ENCODE results near the gene ZNF222.
A peak's percentile ranks its signal among the peaks of the same experiment; 100 is the strongest.

ZNF222 gene

GRCh38 chr19:44025217-44025936 lies at the start of gene ZNF222:
Gene ZNF222, plus strand, starts transcription at chr19:44025379. Its CDS starts 58 bp downstream, at chr19:44025437.
- Mint-ChIP-seq H3K27me3 (no peaks in the 10 kb centered on the region), H3K4me3 (peak within 1 kb of the TSS; percentile 98), H3K27ac (peak within 1 kb of the TSS; percentile 79), H3K36me3 (peaks cover 41% of the 10 kb centered on the region), H3K9me3 (peaks cover 22% of the 10 kb centered on the region), H3K4me1 (peaks cover 19% of the 10 kb centered on the region)
- DNase-seq (ENCODE audit: low spot score in 2 of 2): peak; percentile 51 to 54
- ATAC-seq (ENCODE audit: low read depth): peak; percentile 100

GRCh38 chr19:43976732-43977131 lies 48.4 kb upstream of the ZNF222 start:
- no peaks in the 10 kb centered on the region for H3K4me1 Mint-ChIP-seq
- no peak overlapping the region for H3K4me3 Mint-ChIP-seq
- no peak for ATAC-seq (ENCODE audit: low read depth)
- H3K9me3 Mint-ChIP-seq: peaks cover 24% of the 10 kb centered on the region
- DNase-seq (ENCODE audit: low spot score in 2 of 2): no peak
- H3K27ac Mint-ChIP-seq: no peak overlapping the region
- H3K36me3 Mint-ChIP-seq: peaks cover 5% of the 10 kb centered on the region
- no peaks in the 10 kb centered on the region for H3K27me3 Mint-ChIP-seq

GRCh38 chr19:43983544-43983911 lies 41.7 kb upstream of the ZNF222 start:
- Mint-ChIP-seq H3K4me3 (peak overlapping the region; percentile 96), H3K9me3 (peaks cover under 1% of the 10 kb centered on the region), H3K27me3 (no peaks in the 10 kb centered on the region), H3K27ac (no peak overlapping the region), H3K36me3 (peaks cover 8% of the 10 kb centered on the region), H3K4me1 (peaks cover 5% of the 10 kb centered on the region)
- no peak for DNase-seq (ENCODE audit: low spot score in 2 of 2)
- peak; percentile 11 for ATAC-seq (ENCODE audit: low read depth)

GRCh38 chr19:43983912-43984686 lies 41.1 kb upstream of the ZNF222 start, which contains the start of gene ZNF155:
Gene ZNF155, plus strand, starts transcription at chr19:43984188. Its CDS starts 4,356 bp downstream, at chr19:43988544.
- peaks cover 13% of the 10 kb centered on the region for H3K36me3 Mint-ChIP-seq
- peak within 1 kb of the TSS; percentile 68 for H3K27ac Mint-ChIP-seq
- ATAC-seq (ENCODE audit: low read depth) (peak; percentile 85), DNase-seq (ENCODE audit: low spot score in 2 of 2) (peak; percentile 36 to 67)
- H3K27me3 Mint-ChIP-seq: no peaks in the 10 kb centered on the region
- H3K4me1 Mint-ChIP-seq: peaks cover 5% of the 10 kb centered on the region
- H3K4me3 Mint-ChIP-seq: peak within 1 kb of the TSS; percentile 96
- peaks cover 2% of the 10 kb centered on the region for H3K9me3 Mint-ChIP-seq

GRCh38 chr19:43984687-43985000 lies 40.5 kb upstream of the ZNF222 start:
- Mint-ChIP-seq H3K36me3 (peaks cover 18% of the 10 kb centered on the region), H3K27me3 (no peaks in the 10 kb centered on the region), H3K9me3 (peaks cover 3% of the 10 kb centered on the region), H3K27ac (peak overlapping the region; percentile 68), H3K4me3 (peak overlapping the region; percentile 96), H3K4me1 (peaks cover 5% of the 10 kb centered on the region)
- DNase-seq (ENCODE audit: low spot score in 2 of 2): no peak
- ATAC-seq (ENCODE audit: low read depth): no peak

- no peak overlapping the region for H3K27ac Mint-ChIP-seq
- peaks cover 39% of the 10 kb centered on the region for H3K36me3 Mint-ChIP-seq
- peaks cover 19% of the 10 kb centered on the region for H3K9me3 Mint-ChIP-seq
- H3K4me3 Mint-ChIP-seq: no peak overlapping the region
- ATAC-seq (ENCODE audit: low read depth) (no peak), DNase-seq (ENCODE audit: low spot score in 2 of 2) (no peak)
- no peaks in the 10 kb centered on the region for H3K27me3 Mint-ChIP-seq
- H3K4me1 Mint-ChIP-seq: peaks cover 9% of the 10 kb centered on the region
Measured at GRCh38 chr19:43997631-43998290, 27.4 kb upstream of the ZNF222 start.

GRCh38 chr19:44002212-44002565 lies 23.0 kb upstream of the ZNF222 start:
- Mint-ChIP-seq H3K27me3 (no peaks in the 10 kb centered on the region), H3K9me3 (peaks cover 14% of the 10 kb centered on the region)
- DNase-seq (ENCODE audit: low spot score in 2 of 2): no peak

GRCh38 chr19:44002566-44003460 lies 22.4 kb upstream of the ZNF222 start, which contains the start of gene ZNF230:
Gene ZNF230, plus strand, starts transcription at chr19:44002957. Its CDS starts 4,122 bp downstream, at chr19:44007079.
- H3K4me1 Mint-ChIP-seq: peaks cover 12% of the 10 kb centered on the region
- DNase-seq (ENCODE audit: low spot score in 2 of 2): peak; percentile 55 to 68
- H3K27me3 Mint-ChIP-seq: no peaks in the 10 kb centered on the region
- peaks cover 29% of the 10 kb centered on the region for H3K36me3 Mint-ChIP-seq
- H3K27ac Mint-ChIP-seq: peak within 1 kb of the TSS; percentile 89
- H3K9me3 Mint-ChIP-seq: peaks cover 20% of the 10 kb centered on the region
- peak within 1 kb of the TSS; percentile 99 for H3K4me3 Mint-ChIP-seq
- ATAC-seq (ENCODE audit: low read depth): peak; percentile 97

More at GRCh38 chr19:44002212-44002565, 23.0 kb upstream of the ZNF222 start:
- Mint-ChIP-seq H3K27ac (peak overlapping the region; percentile 89), H3K4me1 (peaks cover 12% of the 10 kb centered on the region), H3K36me3 (peaks cover 25% of the 10 kb centered on the region), H3K4me3 (peak overlapping the region; percentile 99)
- ATAC-seq (ENCODE audit: low read depth): no peak

GRCh38 chr19:44003461-44004009 lies 21.6 kb upstream of the ZNF222 start:
- peaks cover 31% of the 10 kb centered on the region for H3K36me3 Mint-ChIP-seq
- H3K27ac Mint-ChIP-seq: peak overlapping the region; percentile 89
- peaks cover 12% of the 10 kb centered on the region for H3K4me1 Mint-ChIP-seq
- DNase-seq (ENCODE audit: low spot score in 2 of 2): peak in 1 of 2 donors; percentile 20
- no peak for ATAC-seq (ENCODE audit: low read depth)
- peak overlapping the region; percentile 99 for H3K4me3 Mint-ChIP-seq
- H3K9me3 Mint-ChIP-seq: peaks cover 17% of the 10 kb centered on the region
- H3K27me3 Mint-ChIP-seq: no peaks in the 10 kb centered on the region

- ATAC-seq (ENCODE audit: low read depth): no peak
- no peaks in the 10 kb centered on the region for H3K27me3 Mint-ChIP-seq
- no peak for DNase-seq (ENCODE audit: low spot score in 2 of 2)
- peaks cover 22% of the 10 kb centered on the region for H3K9me3 Mint-ChIP-seq
- H3K4me1 Mint-ChIP-seq: peaks cover 12% of the 10 kb centered on the region
- no peak overlapping the region for H3K27ac Mint-ChIP-seq
- no peak overlapping the region for H3K4me3 Mint-ChIP-seq
- peaks cover 52% of the 10 kb centered on the region for H3K36me3 Mint-ChIP-seq
Measured at GRCh38 chr19:44005973-44006372, 19.2 kb upstream of the ZNF222 start.

- DNase-seq (ENCODE audit: low spot score in 2 of 2) (no peak), ATAC-seq (ENCODE audit: low read depth) (no peak)
- Mint-ChIP-seq H3K4me1 (peaks cover 5% of the 10 kb centered on the region), H3K27ac (no peak overlapping the region), H3K9me3 (peaks cover 26% of the 10 kb centered on the region), H3K27me3 (no peaks in the 10 kb centered on the region), H3K4me3 (no peak overlapping the region), H3K36me3 (peaks cover 64% of the 10 kb centered on the region)
Measured at GRCh38 chr19:44007473-44007872, 17.7 kb upstream of the ZNF222 start.

GRCh38 chr19:44010468-44010867 lies 14.7 kb upstream of the ZNF222 start:
- Mint-ChIP-seq H3K27ac (no peak overlapping the region), H3K36me3 (peaks cover 72% of the 10 kb centered on the region), H3K4me3 (no peak overlapping the region), H3K9me3 (peaks cover 31% of the 10 kb centered on the region), H3K4me1 (no peaks in the 10 kb centered on the region), H3K27me3 (no peaks in the 10 kb centered on the region)
- ATAC-seq (ENCODE audit: low read depth) (no peak), DNase-seq (ENCODE audit: low spot score in 2 of 2) (no peak)

GRCh38 chr19:44019498-44019897 lies 5.7 kb upstream of the ZNF222 start:
- Mint-ChIP-seq H3K27me3 (peaks cover 13% of the 10 kb centered on the region), H3K4me1 (no peaks in the 10 kb centered on the region), H3K4me3 (no peak overlapping the region), H3K36me3 (peaks cover 7% of the 10 kb centered on the region), H3K9me3 (peaks cover 30% of the 10 kb centered on the region), H3K27ac (no peak overlapping the region)
- no peak for DNase-seq (ENCODE audit: low spot score in 2 of 2)
- no peak for ATAC-seq (ENCODE audit: low read depth)
